HG03575 (cell line): ENCODE data around the gene ZNF648.
"Not testable (repeated sequence)": the region's sequence is repeated elsewhere in the genome, so short reads cannot be mapped to it uniquely, and the experiment has no call there.

ENCODE experiments used
- ATAC-seq: cut with Tn5 transposase; IDR thresholded peaks from one replicate; pipeline ENCODE4 v1.9.1; 2021; ENCODE audit not compliant: unreplicated experiment, insufficient number of reproducible peaks, low FRiP score; ENCODE audit errors: extremely low read depth

Gene ZNF648

GRCh38 chr1:182061594-182061993 lies at the start of gene ZNF648:
Gene ZNF648 (minus strand): TSS chr1:182061712. CDS start chr1:182058010, 3,702 bp downstream.
- no peak for ATAC-seq

DNA sequence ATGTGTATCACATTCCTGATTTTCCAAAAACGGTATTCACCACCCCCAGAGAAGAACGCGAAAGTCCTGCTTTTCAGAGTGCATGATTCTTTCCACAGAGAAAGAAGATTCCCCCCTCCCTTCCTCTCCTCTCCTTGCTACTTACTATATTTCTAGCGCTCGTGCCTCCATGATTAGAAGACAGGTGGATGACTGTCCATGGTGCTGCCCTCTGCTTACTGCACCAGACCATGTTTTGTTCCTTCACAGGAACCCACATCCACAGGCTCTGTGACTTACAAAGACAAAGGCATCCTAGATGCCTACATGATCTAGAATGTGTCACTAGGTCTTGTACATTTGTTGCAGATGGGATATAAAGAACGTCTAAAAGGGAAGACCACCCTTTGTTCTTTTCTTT lies 49.1 kb upstream of the ZNF648 start:
- no peak for ATAC-seq

DNA sequence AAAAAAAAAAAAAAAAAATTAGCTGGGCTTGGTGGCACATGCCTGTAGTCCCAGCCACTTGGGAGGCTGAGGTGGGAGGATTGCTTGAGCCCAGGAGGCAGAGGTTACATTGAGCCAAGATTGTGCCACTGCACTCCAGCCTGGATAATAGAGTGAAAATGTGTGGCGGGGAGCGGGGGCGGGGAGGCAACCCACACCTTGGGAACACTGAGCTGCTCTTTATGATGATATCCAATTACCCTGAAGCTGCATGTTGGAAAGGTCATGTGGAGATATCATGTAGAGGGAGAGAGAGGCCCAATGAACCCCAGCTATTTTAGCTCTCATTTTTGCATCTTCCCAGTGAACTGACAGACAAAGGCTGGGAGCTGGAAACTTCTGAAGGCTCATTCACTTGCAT lies 48.3 kb upstream of the ZNF648 start:
- no peak for ATAC-seq

- ATAC-seq = no peak
Measured at GRCh38 chr1:182107209-182107608, 45.7 kb upstream of the ZNF648 start.

- ATAC-seq = no peak
Measured at GRCh38 chr1:182102043-182102416, 40.5 kb upstream of the ZNF648 start.

DNA sequence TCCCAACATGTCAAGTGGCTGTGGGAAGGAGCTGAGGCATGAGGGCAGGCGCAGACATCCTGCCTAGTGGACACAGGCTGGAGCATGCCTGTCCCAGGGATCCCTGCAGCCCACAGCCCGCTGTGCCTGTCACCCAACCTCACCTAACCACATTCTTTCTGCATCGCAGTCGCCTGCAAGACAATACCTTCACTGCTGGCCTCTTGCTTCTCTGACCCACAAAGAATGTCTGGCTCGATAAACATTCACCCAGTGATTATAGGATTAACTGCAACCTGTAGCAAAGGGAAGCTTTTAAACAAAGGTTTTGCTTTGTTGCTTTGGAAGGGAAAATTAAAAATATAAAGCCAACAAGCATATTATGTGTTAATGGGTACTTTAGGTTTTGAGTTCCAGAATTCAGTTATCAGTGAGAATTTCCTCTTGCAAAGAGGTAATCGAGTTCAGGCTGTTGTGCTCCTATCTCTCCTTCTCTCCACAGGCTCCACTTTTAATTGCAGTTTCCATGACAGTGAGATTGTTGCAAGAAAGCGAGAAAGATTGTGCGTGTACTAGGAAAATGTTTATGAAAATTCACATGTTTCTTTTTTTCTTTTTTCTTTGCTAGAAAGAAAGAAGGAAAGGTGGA lies 40.0 kb upstream of the ZNF648 start:
- no peak for ATAC-seq

DNA sequence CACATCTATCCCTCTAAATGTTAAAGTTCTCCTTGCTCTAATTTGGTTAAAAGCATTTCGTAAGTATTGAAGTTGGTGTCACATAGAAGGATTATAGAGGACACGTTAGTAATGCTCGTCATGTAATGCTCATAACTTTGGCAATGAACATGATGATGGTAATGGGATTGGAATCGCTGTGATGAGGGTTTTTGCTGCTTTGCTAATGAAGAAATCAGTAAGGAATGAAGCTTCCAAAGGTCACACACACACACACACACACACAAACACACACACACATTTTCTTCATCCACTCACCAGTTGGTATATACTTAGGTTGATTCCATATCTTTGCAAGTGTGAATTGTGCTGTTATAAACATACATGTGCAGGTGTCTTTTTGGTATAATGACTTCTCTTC lies 36.8 kb upstream of the ZNF648 start:
- no peak for ATAC-seq

- no peak for ATAC-seq
Measured at GRCh38 chr1:182095946-182096345, 34.4 kb upstream of the ZNF648 start.

DNA sequence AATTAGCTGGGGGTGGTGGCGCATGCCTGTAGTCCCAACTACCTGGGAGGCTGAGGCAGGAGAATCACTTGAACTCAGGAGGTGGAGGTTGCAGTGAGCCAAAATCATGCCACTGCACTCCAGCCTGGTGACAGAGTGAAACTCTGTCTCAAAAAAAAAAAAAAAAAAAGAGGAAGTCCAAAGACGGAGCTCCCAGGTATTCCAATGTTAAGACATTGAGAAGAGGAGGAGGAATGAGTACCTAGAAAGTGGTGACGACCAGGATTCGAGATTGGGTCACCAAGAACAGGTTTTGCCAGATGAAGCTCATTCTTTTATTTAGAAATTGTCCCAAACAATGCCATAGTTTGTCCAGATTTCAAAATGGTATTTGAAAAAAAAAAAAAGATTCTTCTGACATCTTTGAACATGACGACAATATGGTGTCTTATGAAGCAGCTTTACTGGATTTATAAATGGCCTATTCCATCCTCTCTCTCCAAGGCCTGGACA lies 33.0 kb upstream of the ZNF648 start:
- ATAC-seq = not testable (repeated sequence)

GRCh38 chr1:182093781-182094180 lies 32.3 kb upstream of the ZNF648 start:
- ATAC-seq = no peak

- no peak for ATAC-seq
Measured at GRCh38 chr1:182092336-182092735, 30.8 kb upstream of the ZNF648 start.

DNA sequence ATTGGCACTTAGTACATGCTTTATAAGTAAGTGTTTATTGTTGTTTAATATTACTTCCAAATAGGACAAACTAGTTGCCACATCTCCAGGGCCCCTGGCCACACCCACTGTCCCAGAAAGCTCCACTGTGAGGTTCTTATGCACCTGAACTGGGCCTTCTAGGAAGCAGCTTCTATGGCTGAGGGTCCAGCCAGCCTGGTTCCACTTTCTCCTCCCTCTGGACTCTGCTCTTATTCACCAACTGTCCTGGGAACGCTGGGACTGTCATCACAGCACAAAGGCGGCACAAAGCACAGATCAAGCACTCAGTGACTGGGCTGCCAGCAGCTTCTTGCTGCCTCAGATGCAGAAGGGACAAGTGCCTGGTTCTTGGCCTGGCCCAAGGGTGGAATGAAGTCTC lies 29.6 kb upstream of the ZNF648 start:
- no peak for ATAC-seq

GRCh38 chr1:182087719-182088350 lies 26.3 kb upstream of the ZNF648 start:
- ATAC-seq = no peak

DNA sequence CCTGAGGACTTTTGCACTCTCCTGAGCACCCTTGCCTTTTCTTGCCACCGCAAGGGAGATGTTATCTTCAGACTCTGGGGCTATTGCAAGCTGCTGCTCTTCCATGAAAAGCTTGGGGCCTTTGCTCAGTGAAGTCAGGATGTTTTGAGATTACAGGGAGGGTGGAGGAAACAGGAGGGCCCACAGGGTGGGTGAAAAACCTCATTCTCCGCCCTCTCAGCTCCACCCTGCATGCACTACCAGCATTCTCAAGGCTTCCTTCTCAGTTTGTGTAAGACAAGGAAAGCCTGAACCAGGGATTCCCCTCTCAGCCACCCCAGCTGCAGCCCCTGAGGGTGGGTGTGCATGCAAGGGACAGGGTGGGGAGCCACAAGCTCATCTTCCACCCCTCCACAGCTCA lies 25.8 kb upstream of the ZNF648 start:
- ATAC-seq = no peak

GRCh38 chr1:182086620-182087019 lies 25.1 kb upstream of the ZNF648 start:
- ATAC-seq = no peak

DNA sequence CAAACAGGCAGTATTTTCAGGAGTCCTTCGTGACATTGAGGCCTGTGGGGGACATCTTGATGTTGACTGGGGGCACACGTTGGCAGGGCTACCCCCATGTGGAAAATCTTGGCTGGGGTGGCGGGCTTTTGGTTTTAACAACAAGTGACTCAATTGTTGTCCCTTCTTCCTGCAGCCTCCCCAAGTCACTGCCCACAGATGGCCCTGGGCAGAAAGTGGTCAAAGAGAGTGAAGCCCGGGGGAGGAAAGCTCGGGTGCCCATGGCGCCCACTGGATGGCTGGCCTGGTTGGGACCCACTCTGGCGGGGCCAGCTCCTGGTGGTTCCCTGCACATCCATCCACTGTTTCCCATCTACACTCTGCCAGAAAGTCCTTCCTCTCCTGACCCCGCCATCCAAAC lies 24.6 kb upstream of the ZNF648 start:
- ATAC-seq = no peak

GRCh38 chr1:182085726-182086125 lies 24.2 kb upstream of the ZNF648 start:
- no peak for ATAC-seq

DNA sequence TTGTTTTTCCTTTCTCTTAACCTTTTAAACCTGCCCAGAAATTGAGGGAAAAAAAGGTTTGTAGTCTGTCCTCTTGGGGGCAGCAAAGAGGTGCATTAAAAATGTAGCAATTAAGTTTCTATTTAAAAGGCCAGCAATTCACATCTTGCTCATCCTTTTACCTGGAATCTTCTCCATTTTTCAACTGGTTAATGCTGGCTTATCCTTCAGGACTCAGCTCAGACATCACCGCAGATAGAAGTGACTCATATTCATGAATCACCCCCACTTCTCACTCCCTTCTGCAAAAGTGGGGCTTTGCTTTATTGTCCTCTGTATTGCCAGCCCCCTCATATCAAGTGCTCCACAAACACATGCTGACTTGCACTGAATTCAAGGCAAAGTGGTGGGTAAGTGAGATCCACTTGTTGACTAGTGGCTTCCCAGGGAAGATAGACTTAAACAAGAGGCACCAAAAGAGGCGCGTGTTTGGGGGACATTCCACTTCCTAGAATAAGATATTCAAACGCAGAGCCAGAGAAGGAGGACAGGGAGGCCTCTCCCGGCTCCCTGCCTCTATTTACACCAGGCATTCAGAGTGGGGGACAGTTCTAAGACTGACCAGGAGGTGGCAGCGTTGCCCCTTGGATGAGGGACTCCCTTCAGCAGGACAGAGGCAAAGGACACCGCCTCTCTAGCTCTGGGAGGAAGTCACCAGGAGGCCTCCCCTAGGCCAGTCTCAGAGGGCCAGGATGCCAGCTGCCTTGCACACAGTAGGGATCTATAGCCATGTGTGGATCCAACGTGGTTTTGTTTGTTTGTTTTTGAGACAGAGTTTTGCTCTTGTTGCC lies 23.2 kb upstream of the ZNF648 start:
- no peak for ATAC-seq

- ATAC-seq = no peak
Measured at GRCh38 chr1:182083851-182084486, 22.5 kb upstream of the ZNF648 start.
